Thyroid gland (tissue), 4 donors: ENCODE data around the gene METTL15. TPM values are rescaled to one million over a fixed set of nuclear protein-coding genes. Genes with fewer than 3 reads are reported as not detected.

Experiments
- DNase-seq, 2 donors: peaks; one replicate each; pipeline ENCODE4 v3.0.0-alpha.2; 2019
- H3K27ac ChIP-seq, 3 donors: fragments of 200-600 bp; sonication (generic); 1 replicate in 2 of 3; 2 replicates in 1 of 3; pipeline ENCODE4 v1.5.1; 2016 to 2019; ENCODE audit warnings: mild to moderate bottlenecking in 1 of 3, moderate library complexity in 1 of 3
- H3K27me3 ChIP-seq: fragments of 200-600 bp; sonication (generic); one replicate; pipeline ENCODE4 v1.5.1; 2019
- H3K36me3 ChIP-seq, 2 donors: fragments of 200-600 bp; sonication (generic); one replicate each; pipeline ENCODE4 v1.5.1; 2016 to 2019
- H3K4me1 ChIP-seq, 2 donors: fragments of 200-600 bp; sonication (generic); one replicate each; pipeline ENCODE4 v1.5.1; 2017 to 2019
- H3K4me3 ChIP-seq, 3 donors: fragments of 200-600 bp; sonication (generic); replicated peaks in 1 of 3; 1 replicate in 2 of 3; 2 replicates in 1 of 3; pipeline ENCODE4 v1.5.1; 2016; ENCODE audit warnings: mild to moderate bottlenecking in 1 of 3
- H3K9me3 ChIP-seq: fragments of 200-600 bp; sonication (generic); one replicate; pipeline ENCODE4 v1.5.1; 2017
- CTCF ChIP-seq, 6 experiments: fragments of 200-600 bp in 3 of 6; fragments of 450-650 bp in 3 of 6; sonication (generic) in 3 of 6; IDR thresholded peaks; one replicate each; pipeline ENCODE4 v1.5.1; 2016 to 2019; ENCODE audit warnings: antibody characterized with exemption in 6 of 6, mild to moderate bottlenecking in 2 of 6, inconsistent platforms in 1 of 6, moderate library complexity in 1 of 6
- POLR2A ChIP-seq, 2 donors: fragments of 450-650 bp; IDR thresholded peaks; one replicate each; pipeline ENCODE4 v1.6.1; 2017; ENCODE audit warnings: antibody characterized with exemption in 2 of 2, mild to moderate bottlenecking in 2 of 2, moderate library complexity in 1 of 2
- WGBS, 2 donors: methylation state at CpG; one replicate each; pipeline ENCODE4 v1.1.5; 2017; 5-methylcytosine and 5-hydroxymethylcytosine counted together
- intact Hi-C: fragments of 100-400 bp; cut with DNase I; formaldehyde crosslinking; loops from one replicate; pipeline ENCODE4 v1.15.1; 2023
- total RNA-seq, 4 donors: library from RNA; depleted of rRNA; stranded (reverse); fragments of >200 nt; gene quantifications; one replicate each; pipeline ENCODE4 v1.2.3, GENCODE V29; 2016

The METTL15 gene
- total RNA-seq, 4 donors from 2014 or later, result 13.3 to 40.2 (median 23.4) TPM

DNA sequence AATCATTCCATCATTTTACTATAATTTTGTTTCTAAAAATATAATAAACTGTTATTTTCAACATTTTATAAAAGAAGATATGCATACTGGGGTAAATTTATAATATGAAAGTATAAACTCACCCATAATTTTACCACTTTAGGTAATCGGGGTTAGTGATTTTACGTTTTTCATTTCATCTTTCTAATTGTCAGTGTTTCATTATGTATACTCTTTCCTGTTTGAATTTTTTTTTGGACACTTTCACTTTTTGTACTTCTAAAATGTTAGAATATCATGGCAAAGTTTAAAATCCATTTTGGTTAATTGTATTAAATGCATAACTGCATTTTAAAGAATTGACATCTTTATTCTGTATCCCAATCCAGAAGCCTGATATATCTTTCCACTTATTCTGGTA is 115.8 kb downstream of the METTL15 start:
- WGBS, 2 donors, result 93 to 95% methylated on average over 2 of the region's 2 CpGs
- Histone ChIP-seq H3K27ac (no peak overlapping the region), H3K4me1 (no peaks in the 10 kb centered on the region), H3K27me3 (no peaks in the 10 kb centered on the region), H3K9me3 (no peaks in the 10 kb centered on the region), H3K4me3 (no peak overlapping the region), H3K36me3 (no peaks in the 10 kb centered on the region)
- no peak for DNase-seq
- intact Hi-C loops, result no loop called here
- no peak for TF ChIP-seq POLR2A (IDR thresholded peaks at IDR 0.05)
- no peak for TF ChIP-seq CTCF (IDR thresholded peaks at IDR 0.05)

- no peak for DNase-seq
- no peaks in the 10 kb centered on the region for H3K9me3 ChIP-seq
- H3K4me1 ChIP-seq, result no peaks in the 10 kb centered on the region
- no peak overlapping the region for H3K27ac ChIP-seq
- TF ChIP-seq POLR2A (IDR thresholded peaks at IDR 0.05), result no peak
- TF ChIP-seq CTCF (IDR thresholded peaks at IDR 0.05), result no peak
- no peak overlapping the region for H3K4me3 ChIP-seq
- intact Hi-C loops, result no loop called here
- WGBS, 2 donors, result 95 to 99% methylated on average over 1 of the region's 1 CpG
- H3K27me3 ChIP-seq, result no peaks in the 10 kb centered on the region
- H3K36me3 ChIP-seq, result no peaks in the 10 kb centered on the region
Measured at GRCh38 chr11:28227460-28227859, 119.3 kb downstream of the METTL15 start.

DNA sequence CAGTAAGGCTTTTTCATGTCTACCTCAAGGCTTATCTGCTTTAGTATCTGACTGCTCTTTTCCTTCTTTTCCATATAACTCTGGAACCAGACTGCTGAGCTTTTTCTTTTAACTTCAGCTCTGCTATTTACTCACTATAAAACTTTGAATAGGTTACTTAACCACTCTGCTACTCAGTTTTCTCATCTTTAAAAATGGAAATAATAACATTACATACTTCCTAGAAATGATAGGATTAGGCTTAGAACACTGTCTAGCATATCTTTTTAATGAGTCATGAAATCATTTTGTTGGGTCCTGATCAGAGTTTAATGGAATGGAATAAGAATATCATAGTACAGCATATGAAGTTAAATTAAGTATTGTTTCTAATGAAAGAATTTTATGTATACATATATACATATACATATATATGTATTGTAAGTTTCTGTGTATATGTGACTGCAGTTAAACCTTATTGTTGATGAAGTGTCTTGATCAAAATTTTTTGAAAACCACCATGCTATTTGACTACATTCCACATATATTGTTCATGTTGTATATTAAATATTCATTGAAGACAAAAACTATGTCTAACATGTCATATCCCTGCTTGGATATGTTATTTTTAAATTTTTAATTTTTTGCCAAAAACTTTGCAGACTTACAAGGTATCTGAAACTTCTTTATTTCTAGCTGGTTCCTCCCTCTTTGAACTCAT is 120.2 kb downstream of the METTL15 start:
- TF ChIP-seq CTCF (IDR thresholded peaks at IDR 0.05) (no peak), POLR2A (IDR thresholded peaks at IDR 0.05) (no peak)
- H3K27me3 ChIP-seq, result no peaks in the 10 kb centered on the region
- H3K36me3 ChIP-seq, result no peaks in the 10 kb centered on the region
- no peaks in the 10 kb centered on the region for H3K9me3 ChIP-seq
- no peaks in the 10 kb centered on the region for H3K4me1 ChIP-seq
- no peak overlapping the region for H3K27ac ChIP-seq
- intact Hi-C loops, result no loop called here
- no peak overlapping the region for H3K4me3 ChIP-seq
- no peak for DNase-seq

GRCh38 chr11:28231475-28231874 is 123.3 kb downstream of the METTL15 start:
- no peak overlapping the region for H3K4me3 ChIP-seq
- TF ChIP-seq POLR2A (IDR thresholded peaks at IDR 0.05) (no peak), CTCF (IDR thresholded peaks at IDR 0.05) (no peak)
- 96% methylated on average over 2 of the region's 2 CpGs for WGBS, 2 donors
- H3K36me3 ChIP-seq, result no peaks in the 10 kb centered on the region
- H3K27me3 ChIP-seq, result no peaks in the 10 kb centered on the region
- H3K27ac ChIP-seq, result no peak overlapping the region
- H3K4me1 ChIP-seq, result no peaks in the 10 kb centered on the region
- no peaks in the 10 kb centered on the region for H3K9me3 ChIP-seq
- DNase-seq, result no peak
- intact Hi-C loops, result no loop called here

GRCh38 chr11:28232649-28233048 is 124.5 kb downstream of the METTL15 start:
- H3K27ac ChIP-seq, result no peak overlapping the region
- no peaks in the 10 kb centered on the region for H3K4me1 ChIP-seq
- no peaks in the 10 kb centered on the region for H3K9me3 ChIP-seq
- H3K36me3 ChIP-seq, result no peaks in the 10 kb centered on the region
- TF ChIP-seq POLR2A (IDR thresholded peaks at IDR 0.05) (no peak), CTCF (IDR thresholded peaks at IDR 0.05) (no peak)
- no peak overlapping the region for H3K4me3 ChIP-seq
- H3K27me3 ChIP-seq, result no peaks in the 10 kb centered on the region
- intact Hi-C loops, result no loop called here
- 89 to 92% methylated on average over 4 of the region's 4 CpGs for WGBS, 2 donors
- no peak for DNase-seq
